GM19023 (cell line): ENCODE results near the gene CDHR2.
"Not testable (repeated sequence)": the region's sequence is repeated elsewhere in the genome, so short reads cannot be mapped to it uniquely, and the experiment has no call there.

Experiments
- ATAC-seq: cut with Tn5 transposase; IDR thresholded peaks from one replicate; pipeline ENCODE4 v1.9.1; 2021; ENCODE audit warnings: mild to moderate bottlenecking, moderate library complexity; ENCODE audit not compliant: unreplicated experiment

The CDHR2 gene

GRCh38 chr5:176538230-176538988 is 10.7 kb upstream of the CDHR2 start:
- ATAC-seq: no peak

- no peak for ATAC-seq
Measured at GRCh38 chr5:176538989-176539384, 10.2 kb upstream of the CDHR2 start.

DNA sequence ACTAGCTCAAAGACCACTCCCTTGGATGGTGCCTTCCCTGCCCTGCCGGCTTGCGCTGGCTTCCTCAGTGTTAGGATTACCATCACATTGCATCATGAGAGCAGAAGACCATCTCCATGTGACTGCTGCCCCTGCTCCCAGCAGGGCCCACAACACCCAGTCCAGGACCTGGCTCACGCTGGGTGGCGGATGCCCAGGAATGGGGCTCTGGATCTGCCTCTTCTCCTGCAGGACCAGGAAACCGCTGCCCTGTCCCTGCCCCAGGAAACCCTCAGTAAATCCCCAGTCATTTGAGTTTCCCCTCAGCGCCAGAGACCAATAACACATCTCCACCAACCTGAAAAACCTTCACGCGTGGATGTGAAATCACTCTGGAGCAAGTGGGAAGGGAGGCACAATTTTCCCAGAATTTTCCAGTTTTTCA is 8.7 kb upstream of the CDHR2 start:
- no peak for ATAC-seq

DNA sequence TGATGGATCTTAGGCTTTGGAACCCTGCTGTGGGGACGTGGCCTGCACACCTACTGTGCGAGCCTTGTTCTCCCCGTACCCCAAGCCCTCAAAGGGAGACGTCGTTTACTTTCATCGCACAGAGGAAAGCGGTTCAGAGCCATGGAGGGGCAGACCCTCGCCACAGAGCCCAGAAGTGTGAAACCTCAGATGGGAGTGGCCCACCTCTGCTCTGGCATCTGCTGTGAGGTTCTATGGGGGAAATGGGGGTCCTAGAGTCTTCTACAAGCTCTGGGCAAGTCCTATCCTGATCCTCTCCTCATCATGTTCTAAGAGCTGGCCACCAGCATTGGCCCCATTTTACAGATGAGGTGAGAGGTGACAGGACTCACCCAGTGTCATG is 8.2 kb upstream of the CDHR2 start:
- no peak for ATAC-seq

DNA sequence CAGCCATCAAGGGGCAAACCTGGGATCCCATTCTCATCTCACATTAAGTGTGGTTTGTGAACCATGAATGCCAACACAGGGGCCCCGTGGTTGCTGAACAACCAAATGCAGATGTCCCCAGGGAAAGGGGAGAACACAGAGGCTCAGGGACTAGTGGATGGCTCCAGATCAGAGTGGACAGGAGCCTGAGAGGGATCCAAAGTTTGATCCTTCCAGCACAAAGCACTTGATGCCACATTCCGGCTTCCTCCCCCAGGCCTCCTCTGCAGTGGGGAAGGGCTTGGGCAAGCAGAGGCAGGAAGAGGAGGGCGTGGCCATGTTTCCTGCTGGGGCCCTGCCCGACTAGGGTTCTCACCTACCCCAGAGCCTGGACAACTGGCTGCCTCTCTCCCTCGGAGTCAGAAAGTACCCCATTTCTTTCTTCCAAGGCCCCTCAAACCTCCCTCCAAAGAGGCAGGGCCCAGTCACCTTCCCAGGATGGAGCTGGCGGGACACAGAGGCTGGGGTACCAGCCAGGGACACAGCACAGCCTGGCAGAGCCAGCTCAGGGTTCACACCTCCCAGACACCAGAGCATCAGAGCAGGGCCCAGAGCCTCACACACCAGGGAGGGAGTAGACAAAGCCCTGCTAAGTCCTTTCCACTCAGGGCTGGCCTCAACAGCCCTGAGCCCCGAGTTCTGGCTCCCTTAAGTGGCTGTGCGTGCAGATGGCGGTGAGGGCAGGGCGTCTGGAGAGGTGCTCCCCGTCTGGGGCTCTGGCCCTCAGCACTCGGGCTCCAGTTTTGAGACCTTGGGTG is 7.6 kb upstream of the CDHR2 start:
- ATAC-seq: no peak

DNA sequence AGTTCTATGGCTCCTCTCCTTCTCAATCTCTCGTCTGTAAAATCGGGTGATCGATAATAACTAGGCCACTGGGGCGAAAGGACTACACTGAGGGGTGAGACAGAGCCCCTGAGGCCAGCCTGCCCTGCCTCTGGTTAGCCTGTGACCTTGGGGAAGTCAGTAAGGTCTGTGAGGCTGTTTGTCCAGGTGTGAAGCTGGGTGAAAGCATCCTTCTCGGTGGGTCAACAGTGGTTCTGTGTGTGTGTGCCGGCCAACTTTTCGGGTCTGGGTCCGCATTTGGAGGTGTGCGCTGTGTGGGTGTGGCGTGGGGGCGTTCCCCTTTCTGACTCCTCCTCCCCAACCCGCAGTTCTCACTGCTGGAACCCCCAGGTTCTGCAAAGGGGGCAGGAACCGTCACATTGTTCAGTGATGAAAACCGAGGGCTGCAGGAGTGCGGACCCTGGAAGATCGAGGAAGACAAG is 7.0 kb upstream of the CDHR2 start:
- ATAC-seq: no peak

DNA sequence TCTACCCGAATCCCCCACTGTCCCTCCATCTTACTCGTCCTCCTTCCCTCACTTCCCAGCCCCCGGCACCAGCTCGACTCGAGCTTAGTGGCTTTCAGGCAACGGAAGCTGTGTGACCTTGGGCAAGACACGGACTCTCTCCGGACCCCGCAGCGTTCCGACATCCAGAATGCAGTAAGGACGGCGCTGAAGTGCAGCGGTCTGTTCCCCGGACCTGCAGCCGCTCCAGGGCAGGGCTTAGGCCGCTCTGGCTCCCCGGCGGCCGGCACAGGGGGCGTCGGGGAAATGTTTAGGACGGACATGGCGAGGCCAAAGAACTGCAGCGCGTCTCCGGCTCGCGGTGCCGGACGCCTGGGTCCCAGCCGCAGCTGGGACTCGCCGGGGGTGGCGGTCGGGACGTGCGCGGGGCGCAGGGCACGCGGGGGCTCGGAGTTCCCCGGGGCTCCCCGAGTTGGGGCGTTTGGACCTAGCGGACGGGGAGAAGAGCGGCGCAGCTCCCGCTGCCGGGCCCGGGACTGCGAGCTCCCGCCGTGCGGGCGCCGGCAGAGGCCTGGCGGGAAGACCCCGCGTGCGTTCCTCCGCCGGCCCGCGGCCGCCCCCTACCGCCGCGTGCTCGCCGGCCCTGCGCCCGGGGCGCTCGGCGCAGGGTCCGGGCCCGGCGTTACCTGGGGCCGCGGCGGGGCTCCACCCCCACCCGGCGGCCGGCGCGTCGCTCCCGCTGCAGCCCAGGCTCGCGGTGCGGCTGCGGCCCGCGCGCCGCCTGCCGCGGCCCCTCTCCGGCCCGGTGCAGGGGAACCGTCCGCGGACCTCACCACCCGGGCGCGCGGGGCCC is 6.3 kb upstream of the CDHR2 start:
- peak; percentile 43 for ATAC-seq

GRCh38 chr5:176543428-176544182 is 5.5 kb upstream of the CDHR2 start:
- peak; percentile 75 for ATAC-seq

DNA sequence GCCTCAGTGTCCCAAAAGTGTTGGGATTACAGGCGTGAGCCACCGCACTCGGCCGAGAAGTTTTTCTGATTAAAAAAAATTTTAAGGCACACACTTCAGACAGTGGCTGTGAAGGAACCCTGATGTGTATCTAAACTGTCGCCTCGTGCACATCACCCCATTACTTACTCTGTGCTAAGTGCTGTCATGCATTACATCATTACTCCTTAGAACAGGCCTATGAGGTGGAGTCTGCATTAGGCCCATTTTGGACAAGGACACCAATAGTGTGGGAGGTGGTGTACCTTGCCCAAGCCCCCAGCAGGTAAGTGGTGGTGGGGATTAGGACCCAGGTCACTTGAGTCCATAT is 3.8 kb upstream of the CDHR2 start:
- no peak for ATAC-seq

GRCh38 chr5:176545737-176546509 is 3.2 kb upstream of the CDHR2 start:
- no peak for ATAC-seq

DNA sequence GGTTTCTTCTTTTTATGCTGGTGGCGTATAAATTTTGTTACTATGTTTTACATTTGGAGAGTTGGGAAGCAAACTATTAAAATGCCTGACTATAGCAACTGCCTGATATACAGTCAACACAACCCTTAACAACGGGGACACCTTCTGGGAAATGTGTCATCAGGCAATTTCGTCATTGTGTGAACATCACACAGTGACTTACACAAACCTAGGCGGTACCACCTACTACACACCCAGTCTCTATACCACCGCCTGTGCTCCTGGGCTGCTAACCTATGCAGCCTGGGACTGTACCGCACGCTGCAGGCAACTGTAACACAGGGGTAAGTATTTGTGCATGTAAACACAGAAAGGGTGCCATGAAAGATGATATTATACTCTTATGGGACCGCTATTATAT is 1.3 kb upstream of the CDHR2 start:
- no peak for ATAC-seq

GRCh38 chr5:176549871-176550270 is 729 bp downstream of the CDHR2 start:
- no peak for ATAC-seq

DNA sequence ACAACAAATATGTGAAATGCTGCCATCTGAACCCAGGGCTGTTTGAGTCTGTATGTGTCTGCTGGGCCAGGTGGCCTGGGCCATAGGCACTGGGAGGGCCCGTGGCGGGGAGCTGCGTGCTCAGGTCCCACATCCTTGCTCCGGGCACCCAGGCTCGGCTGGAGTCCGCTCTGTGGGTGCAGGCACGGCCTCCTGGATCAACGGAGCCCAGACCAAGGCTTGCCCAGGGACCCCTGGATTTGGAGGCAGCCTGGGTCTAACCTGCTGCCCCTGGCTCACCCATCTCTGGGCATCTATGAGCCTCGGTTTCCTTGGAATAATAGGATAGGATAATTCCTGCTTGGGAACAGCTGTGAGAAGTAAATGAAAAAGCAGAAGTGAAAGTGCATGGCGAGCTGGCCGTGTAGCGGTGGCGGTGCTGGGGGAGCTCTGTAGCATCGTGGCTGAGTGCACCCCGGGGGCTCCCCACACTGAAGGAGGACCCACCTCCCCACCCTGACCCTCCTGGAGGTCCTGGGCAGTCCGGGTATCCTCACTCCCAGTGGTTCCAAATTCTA is 1.2 kb downstream of the CDHR2 start:
- no peak for ATAC-seq

- ATAC-seq: not testable (repeated sequence)
Measured at GRCh38 chr5:176550937-176551336, 1.8 kb downstream of the CDHR2 start.

DNA sequence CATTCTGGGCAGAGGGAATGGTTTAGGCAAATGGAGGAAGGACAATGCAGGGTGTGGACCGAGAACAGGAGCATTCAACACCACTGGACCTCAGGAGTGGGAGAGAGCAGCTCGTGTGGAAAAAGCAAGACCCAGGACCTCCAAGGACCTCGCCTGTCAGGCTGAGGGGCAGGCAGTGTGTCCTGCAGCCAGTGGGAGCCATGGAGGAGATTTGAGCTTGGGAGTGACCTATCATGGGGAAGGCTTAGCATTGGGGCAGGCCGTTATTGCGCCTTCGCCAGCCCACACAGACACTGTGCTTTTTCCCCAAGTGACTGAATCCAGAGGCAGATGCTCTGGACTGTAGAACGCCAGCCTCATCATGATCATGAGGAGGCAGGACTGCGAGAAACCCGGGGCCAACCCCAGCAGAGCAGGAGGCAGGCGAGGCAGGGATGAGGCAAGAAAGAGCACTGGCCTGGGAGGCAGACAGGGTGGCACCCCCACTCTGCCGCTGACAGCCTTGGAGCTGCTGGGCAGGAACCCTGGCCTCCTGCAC is 3.3 kb downstream of the CDHR2 start:
- no peak for ATAC-seq

DNA sequence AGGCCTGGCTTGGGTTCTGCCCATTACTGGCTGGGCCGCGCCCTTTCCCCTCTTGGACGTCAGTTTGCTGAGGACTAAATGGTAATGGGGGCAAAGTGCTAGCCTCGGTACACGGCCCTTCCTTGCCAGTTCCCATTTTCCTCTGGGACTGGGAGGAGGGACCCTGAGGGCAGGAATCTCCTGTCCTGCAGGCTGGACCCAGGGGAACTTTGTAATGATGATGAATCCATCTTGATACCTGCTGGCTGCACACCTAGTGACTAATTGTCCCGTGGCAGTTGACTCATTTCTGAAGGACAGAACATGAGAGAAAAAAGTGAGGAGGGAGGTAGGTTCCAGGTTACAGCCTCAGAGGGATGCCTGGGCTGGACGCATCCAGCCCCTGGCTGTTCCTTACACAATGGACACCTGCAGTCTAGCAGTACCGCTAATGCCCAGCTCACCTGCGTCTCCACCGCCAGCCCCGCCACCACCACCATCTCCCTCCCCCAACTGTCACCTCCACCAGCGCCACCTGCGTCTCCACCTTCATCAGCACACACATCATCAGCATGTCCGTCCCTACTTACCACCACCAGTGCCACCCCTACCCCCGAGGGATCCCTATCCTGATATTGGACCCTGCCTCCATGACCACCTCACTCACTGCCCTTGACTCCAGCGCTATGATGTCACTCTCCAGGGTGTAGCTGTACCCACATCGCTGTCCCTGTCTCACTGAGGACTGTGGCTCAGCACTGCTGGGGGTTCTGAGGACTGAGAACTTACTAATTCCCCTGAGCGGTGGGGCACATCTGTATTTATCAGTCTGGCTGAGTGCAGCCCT is 4.3 kb downstream of the CDHR2 start:
- ATAC-seq: no peak

- ATAC-seq: no peak
Measured at GRCh38 chr5:176557846-176558245, 8.7 kb downstream of the CDHR2 start.

DNA sequence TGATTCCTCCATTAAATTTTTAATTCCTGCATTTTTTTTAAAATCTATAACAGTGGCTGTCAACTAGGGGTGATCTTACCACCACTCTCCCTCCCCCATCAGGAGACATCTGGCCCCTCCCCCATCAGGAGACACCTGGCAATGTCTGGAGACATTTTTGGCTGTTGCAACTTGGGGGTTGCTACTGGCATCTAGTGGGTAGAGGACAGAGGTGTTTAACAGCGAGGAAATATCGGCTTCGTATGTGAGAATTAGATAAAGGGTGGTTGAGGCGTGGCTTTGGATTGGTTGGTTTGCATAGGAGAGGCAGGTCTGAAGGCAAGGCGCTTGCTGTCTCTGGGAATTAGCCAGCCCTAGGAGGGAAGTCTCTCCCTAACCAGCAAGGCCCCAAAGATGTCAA is 10.5 kb downstream of the CDHR2 start:
- ATAC-seq: no peak

GRCh38 chr5:176560364-176560763 is 11.2 kb downstream of the CDHR2 start:
- no peak for ATAC-seq
